ENCODE measurements around the gene SLX4. TPM values are rescaled to one million over a fixed set of nuclear protein-coding genes. Genes with fewer than 3 reads are reported as not detected.

Gene SLX4
- total and polyA plus RNA-seq, 12 donors = 1.1 to 4.4 (median 2.9) TPM

- Histone ChIP-seq H3K9me3 (no peaks in the 10 kb centered on the region), H3K36me3 (peaks cover 0 to 48% (median 3%) of the 10 kb centered on the region in 9 donors), H3K27me3 (no peaks in the 10 kb centered on the region), H3K4me3 (no peak overlapping the region), H3K4me1 (peaks cover 0 to 20% (median 8%) of the 10 kb centered on the region in 9 donors), H3K27ac (no peak overlapping the region)
- WGBS, 2 donors = 77 to 79% methylated on average over 18 of the region's 18 CpGs
- intact Hi-C loops (cut with DNase I) = no loop called here
- DNase-seq (no peak), ATAC-seq (no peak)
- TF ChIP-seq CTCF (IDR thresholded peaks at IDR 0.05) = no peak
These were observed 40.3 kb upstream of the SLX4 start for GRCh38 chr16:3651461-3652372.

GRCh38 chr16:3650631-3651265, 39.3 kb upstream of the SLX4 start:
- ATAC-seq (no peak), DNase-seq (no peak)
- intact Hi-C loops (cut with DNase I) = no loop called here
- Histone ChIP-seq H3K9me3 (no peaks in the 10 kb centered on the region), H3K4me1 (peaks cover 0 to 17% (median 7%) of the 10 kb centered on the region in 9 donors), H3K36me3 (peaks cover 0 to 40% (median 0%) of the 10 kb centered on the region in 9 donors), H3K4me3 (no peak overlapping the region), H3K27me3 (no peaks in the 10 kb centered on the region), H3K27ac (no peak overlapping the region)
- WGBS, 2 donors = 92 to 93% methylated on average over 13 of the region's 13 CpGs
- TF ChIP-seq CTCF (IDR thresholded peaks at IDR 0.05) = no peak

- no peak overlapping the region for H3K27ac ChIP-seq
- H3K9me3 ChIP-seq = no peaks in the 10 kb centered on the region
- intact Hi-C loops (cut with DNase I) = no loop called here
- TF ChIP-seq CTCF (IDR thresholded peaks at IDR 0.05) = no peak
- ATAC-seq = no peak
- H3K4me1 ChIP-seq = peaks cover 0 to 6% (median 0%) of the 10 kb centered on the region in 9 donors
- peaks cover 0 to 46% (median 0%) of the 10 kb centered on the region in 9 donors for H3K36me3 ChIP-seq
- no peak for DNase-seq
- WGBS, 2 donors = 84% methylated on average over 15 of the region's 15 CpGs
- H3K4me3 ChIP-seq = no peak overlapping the region
- no peaks in the 10 kb centered on the region for H3K27me3 ChIP-seq
These were observed 35.0 kb upstream of the SLX4 start for GRCh38 chr16:3646348-3646920.
